HEK293 (cell line): ENCODE results near the gene TMEM231.
"Not testable (repeated sequence)": the region's sequence is repeated elsewhere in the genome, so short reads cannot be mapped to it uniquely, and the experiment has no call there.

ENCODE experiments used
- CTCF ChIP-seq: fragments of 450-650 bp; formaldehyde crosslinking; IDR thresholded peaks from 2 replicates; pipeline ENCODE4 v1.5.1; 2016; ENCODE audit warnings: missing biosample characterization, missing genetic modification characterization
- GLI4 ChIP-seq: fragments of 450-650 bp; formaldehyde crosslinking; IDR thresholded peaks from 2 replicates; pipeline ENCODE4 v1.5.1; 2016; ENCODE audit warnings: missing biosample characterization, missing genetic modification characterization
- MEIS1 ChIP-seq: sonication (generic); formaldehyde crosslinking; IDR thresholded peaks from 2 replicates; pipeline ENCODE4 v1.8.1; 2022; ENCODE audit warnings: missing genetic modification reagents, mild to moderate bottlenecking, borderline replicate concordance
- PRDM1 ChIP-seq: fragments of 450-650 bp; formaldehyde crosslinking; IDR thresholded peaks from 2 replicates; pipeline ENCODE4; 2016; ENCODE audit warnings: missing biosample characterization, missing genetic modification characterization
- TRIM28 ChIP-seq: IDR thresholded peaks from 2 replicates; pipeline ENCODE4 v1.6.1; 2011; ENCODE audit warnings: low read length, control low read depth, borderline replicate concordance
- ZNF140 ChIP-seq: fragments of 450-650 bp; formaldehyde crosslinking; IDR thresholded peaks from 2 replicates; pipeline ENCODE4 v1.5.1; 2016; ENCODE audit warnings: missing biosample characterization, missing genetic modification characterization
- ZNF175 ChIP-seq: fragments of 450-650 bp; formaldehyde crosslinking; IDR thresholded peaks from 2 replicates; pipeline ENCODE4 v1.5.1; 2016; ENCODE audit warnings: missing biosample characterization, missing genetic modification characterization
- ZNF24 ChIP-seq: fragments of 450-650 bp; formaldehyde crosslinking; IDR thresholded peaks from 2 replicates; pipeline ENCODE4 v1.5.1; 2016; ENCODE audit warnings: missing biosample characterization, missing genetic modification characterization
- ZNF391 ChIP-seq: fragments of 450-650 bp; formaldehyde crosslinking; IDR thresholded peaks from 2 replicates; pipeline ENCODE4 v1.5.1; 2016; ENCODE audit warnings: low read depth, missing biosample characterization, missing genetic modification characterization, borderline replicate concordance
- ZNF398 ChIP-seq: fragments of 450-650 bp; formaldehyde crosslinking; IDR thresholded peaks from 2 replicates; pipeline ENCODE4 v1.5.1; 2017; ENCODE audit warnings: missing biosample characterization, missing genetic modification characterization
- ZNF549 ChIP-seq: fragments of 450-650 bp; IDR thresholded peaks from 2 replicates; pipeline ENCODE4 v1.5.1; 2018; ENCODE audit warnings: missing biosample characterization, missing genetic modification characterization, mild to moderate bottlenecking, inconsistent platforms, moderate library complexity
- TF ChIP-seq, protein P1 (sequence below): fragments of 450-650 bp; formaldehyde crosslinking; IDR thresholded peaks from 2 replicates; pipeline ENCODE4 v1.5.1; 2016; ENCODE audit warnings: missing biosample characterization, missing genetic modification characterization
- TF ChIP-seq, protein P2 (sequence below): fragments of 450-650 bp; formaldehyde crosslinking; IDR thresholded peaks from 2 replicates; pipeline ENCODE4 v1.5.1; 2016; ENCODE audit warnings: missing biosample characterization, missing genetic modification characterization

DNA sequence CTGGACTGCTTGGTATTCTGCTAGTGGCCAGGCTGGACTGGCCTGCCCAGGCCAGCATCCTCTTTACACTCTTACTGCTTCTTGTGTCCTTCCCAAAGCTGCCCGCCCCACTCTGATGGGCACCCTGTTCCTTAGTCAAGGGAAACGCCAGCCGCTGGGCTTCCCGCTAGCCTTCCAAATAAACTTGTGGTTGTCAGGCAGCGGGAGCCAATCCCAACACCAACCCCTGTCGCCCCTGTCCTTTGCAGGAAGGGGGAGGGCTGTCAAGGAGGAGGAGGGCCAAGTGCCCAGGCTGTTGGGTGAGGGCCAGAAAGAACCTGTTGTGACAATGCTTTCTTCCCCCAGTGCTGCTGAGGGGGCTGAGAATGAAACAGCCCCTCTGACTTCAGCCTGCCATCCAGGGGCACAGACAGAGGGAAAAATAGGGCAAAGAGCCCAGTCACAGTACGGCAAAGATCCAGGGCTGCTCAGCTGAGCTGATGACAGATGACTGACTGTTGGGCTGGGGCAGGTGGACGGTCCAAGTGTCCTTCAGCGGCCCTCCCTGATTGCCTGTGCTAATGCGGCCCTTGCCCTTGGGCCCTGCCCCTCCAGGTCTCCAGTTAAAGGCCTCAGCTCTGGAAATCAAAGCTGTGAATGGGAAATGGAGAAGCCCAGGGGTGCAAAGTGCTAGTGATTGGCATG is 17.0 kb downstream of the TMEM231 start:
- not testable (repeated sequence) for TF ChIP-seq ZNF549; MEIS1 (CRISPR knock-in tag); ZNF175 (tag by site-specific recombination); PRDM1; CTCF; ZNF140; ZNF391 (tag by site-specific recombination); ZNF24 (tag by site-specific recombination); GLI4 (tag by site-specific recombination); ZNF398 (tag by site-specific recombination); TRIM28
- TF ChIP-seq, protein P1, sequence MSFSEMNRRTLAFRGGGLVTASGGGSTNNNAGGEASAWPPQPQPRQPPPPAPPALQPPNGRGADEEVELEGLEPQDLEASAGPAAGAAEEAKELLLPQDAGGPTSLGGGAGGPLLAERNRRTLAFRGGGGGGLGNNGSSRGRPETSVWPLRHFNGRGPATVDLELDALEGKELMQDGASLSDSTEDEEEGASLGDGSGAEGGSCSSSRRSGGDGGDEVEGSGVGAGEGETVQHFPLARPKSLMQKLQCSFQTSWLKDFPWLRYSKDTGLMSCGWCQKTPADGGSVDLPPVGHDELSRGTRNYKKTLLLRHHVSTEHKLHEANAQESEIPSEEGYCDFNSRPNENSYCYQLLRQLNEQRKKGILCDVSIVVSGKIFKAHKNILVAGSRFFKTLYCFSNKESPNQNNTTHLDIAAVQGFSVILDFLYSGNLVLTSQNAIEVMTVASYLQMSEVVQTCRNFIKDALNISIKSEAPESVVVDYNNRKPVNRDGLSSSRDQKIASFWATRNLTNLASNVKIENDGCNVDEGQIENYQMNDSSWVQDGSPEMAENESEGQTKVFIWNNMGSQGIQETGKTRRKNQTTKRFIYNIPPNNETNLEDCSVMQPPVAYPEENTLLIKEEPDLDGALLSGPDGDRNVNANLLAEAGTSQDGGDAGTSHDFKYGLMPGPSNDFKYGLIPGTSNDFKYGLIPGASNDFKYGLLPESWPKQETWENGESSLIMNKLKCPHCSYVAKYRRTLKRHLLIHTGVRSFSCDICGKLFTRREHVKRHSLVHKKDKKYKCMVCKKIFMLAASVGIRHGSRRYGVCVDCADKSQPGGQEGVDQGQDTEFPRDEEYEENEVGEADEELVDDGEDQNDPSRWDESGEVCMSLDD (tag by site-specific recombination): not testable (repeated sequence)
- TF ChIP-seq, protein P2, sequence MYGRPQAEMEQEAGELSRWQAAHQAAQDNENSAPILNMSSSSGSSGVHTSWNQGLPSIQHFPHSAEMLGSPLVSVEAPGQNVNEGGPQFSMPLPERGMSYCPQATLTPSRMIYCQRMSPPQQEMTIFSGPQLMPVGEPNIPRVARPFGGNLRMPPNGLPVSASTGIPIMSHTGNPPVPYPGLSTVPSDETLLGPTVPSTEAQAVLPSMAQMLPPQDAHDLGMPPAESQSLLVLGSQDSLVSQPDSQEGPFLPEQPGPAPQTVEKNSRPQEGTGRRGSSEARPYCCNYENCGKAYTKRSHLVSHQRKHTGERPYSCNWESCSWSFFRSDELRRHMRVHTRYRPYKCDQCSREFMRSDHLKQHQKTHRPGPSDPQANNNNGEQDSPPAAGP (tag by site-specific recombination): not testable (repeated sequence)
